Nephron (organoid): ENCODE measurements around the gene GNG2.

ENCODE experiments used
- H3K27ac Mint-ChIP-seq, 3 experiments: 2 replicates each; pipeline ENCODE4 v1.8.0; 2020; ENCODE audit warnings: mixed read lengths in 3 of 3, mild to moderate bottlenecking in 2 of 3, moderate library complexity in 1 of 3
- H3K27me3 Mint-ChIP-seq: 2 replicates; pipeline ENCODE4 v1.8.0; 2021; ENCODE audit warnings: low read depth, mild to moderate bottlenecking, moderate library complexity, mixed read lengths
- H3K36me3 Mint-ChIP-seq: 2 replicates; pipeline ENCODE4 v1.8.0; 2020; ENCODE audit warnings: low read depth, mixed read lengths
- H3K4me1 Mint-ChIP-seq: 2 replicates; pipeline ENCODE4 v1.8.0; 2020; ENCODE audit warnings: mixed read lengths
- H3K4me3 Mint-ChIP-seq, 3 experiments: 2 replicates each; pipeline ENCODE4 v1.8.0; 2020; ENCODE audit warnings: mild to moderate bottlenecking in 3 of 3, mixed read lengths in 3 of 3, moderate library complexity in 2 of 3
- H3K9me3 Mint-ChIP-seq: 2 replicates; pipeline ENCODE4 v1.8.0; 2020; ENCODE audit warnings: mixed read lengths
- TF ChIP-seq, protein P1 (sequence below), 3 experiments: fragments of 200-600 bp; sonication (generic); IDR thresholded peaks; one replicate each; pipeline ENCODE4 v1.5.0; 2021; ENCODE audit warnings: antibody characterized with exemption in 3 of 3; ENCODE audit not compliant: unreplicated experiment in 3 of 3

Gene GNG2

DNA sequence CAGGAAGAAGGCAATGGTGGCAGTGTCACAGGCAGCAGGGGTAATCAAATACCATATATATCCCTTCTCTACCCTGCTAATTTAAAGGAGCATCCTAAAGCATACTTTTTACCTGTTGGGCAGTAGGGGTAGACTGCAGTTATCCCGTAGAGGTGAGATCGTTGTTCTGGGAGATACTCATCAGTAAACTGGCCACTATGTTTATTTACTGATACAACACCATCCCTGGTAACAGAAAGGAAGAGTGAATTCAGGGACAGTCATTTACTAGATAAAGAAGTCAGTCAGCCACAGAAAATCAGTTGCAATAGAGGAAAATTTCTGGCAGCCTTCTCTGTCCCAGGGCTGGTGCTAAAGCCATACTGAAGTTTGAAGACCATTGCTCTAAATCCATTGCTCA lies 145.2 kb downstream of the GNG2 start:
- Mint-ChIP-seq H3K36me3 (peaks cover 76% of the 10 kb centered on the region), H3K9me3 (no peaks in the 10 kb centered on the region), H3K4me1 (peaks cover 2% of the 10 kb centered on the region), H3K27me3 (no peaks in the 10 kb centered on the region), H3K27ac (no peak overlapping the region), H3K4me3 (no peak overlapping the region)
- TF ChIP-seq, protein P1, sequence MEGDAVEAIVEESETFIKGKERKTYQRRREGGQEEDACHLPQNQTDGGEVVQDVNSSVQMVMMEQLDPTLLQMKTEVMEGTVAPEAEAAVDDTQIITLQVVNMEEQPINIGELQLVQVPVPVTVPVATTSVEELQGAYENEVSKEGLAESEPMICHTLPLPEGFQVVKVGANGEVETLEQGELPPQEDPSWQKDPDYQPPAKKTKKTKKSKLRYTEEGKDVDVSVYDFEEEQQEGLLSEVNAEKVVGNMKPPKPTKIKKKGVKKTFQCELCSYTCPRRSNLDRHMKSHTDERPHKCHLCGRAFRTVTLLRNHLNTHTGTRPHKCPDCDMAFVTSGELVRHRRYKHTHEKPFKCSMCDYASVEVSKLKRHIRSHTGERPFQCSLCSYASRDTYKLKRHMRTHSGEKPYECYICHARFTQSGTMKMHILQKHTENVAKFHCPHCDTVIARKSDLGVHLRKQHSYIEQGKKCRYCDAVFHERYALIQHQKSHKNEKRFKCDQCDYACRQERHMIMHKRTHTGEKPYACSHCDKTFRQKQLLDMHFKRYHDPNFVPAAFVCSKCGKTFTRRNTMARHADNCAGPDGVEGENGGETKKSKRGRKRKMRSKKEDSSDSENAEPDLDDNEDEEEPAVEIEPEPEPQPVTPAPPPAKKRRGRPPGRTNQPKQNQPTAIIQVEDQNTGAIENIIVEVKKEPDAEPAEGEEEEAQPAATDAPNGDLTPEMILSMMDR (IDR thresholded peaks at IDR 0.05; ENCODE audit: unreplicated experiment in 3 of 3), result no peak

DNA sequence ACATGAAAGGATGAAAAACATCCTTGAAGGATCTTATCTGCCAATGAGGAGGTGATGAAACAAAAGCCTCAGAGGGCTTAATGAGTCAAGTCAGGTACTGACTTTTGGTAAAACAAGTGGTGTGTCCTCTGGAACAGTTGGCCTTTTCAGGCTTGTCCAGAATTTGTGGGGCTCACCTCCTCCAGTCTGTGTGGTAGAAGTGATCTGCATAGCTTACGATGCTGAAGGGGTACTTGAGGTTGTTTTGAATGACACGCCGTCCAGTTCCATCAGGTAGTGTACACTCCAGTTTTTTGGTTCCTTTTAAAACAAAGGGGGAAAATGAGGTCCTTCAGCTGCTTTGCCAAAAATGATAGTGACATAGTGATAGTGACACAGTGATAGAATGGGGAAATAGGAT lies 145.9 kb downstream of the GNG2 start:
- H3K4me1 Mint-ChIP-seq, result no peaks in the 10 kb centered on the region
- no peaks in the 10 kb centered on the region for H3K27me3 Mint-ChIP-seq
- H3K4me3 Mint-ChIP-seq, result no peak overlapping the region
- H3K27ac Mint-ChIP-seq, result no peak overlapping the region
- H3K36me3 Mint-ChIP-seq, result peaks cover 78% of the 10 kb centered on the region
- TF ChIP-seq, protein P1 (IDR thresholded peaks at IDR 0.05; ENCODE audit: unreplicated experiment in 3 of 3), result no peak
- H3K9me3 Mint-ChIP-seq, result no peaks in the 10 kb centered on the region

DNA sequence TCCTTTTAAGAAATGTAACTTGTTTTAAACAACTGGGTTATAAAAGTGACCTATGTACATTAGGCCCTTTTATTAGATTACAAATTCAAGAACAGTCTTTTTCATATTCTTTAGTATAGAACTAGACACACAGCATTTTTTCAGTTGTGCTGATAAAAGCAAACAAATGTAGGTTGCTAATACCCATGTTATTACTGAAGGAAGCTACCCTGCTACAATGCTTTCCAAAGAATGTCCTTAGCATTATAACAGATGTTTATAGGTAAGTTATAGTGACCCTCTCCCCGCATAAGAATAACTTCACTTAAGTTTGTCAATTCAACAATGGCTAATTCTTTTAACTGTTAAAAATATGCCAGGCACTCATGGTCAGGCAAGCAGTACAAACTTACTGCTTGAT lies 146.8 kb downstream of the GNG2 start:
- H3K4me3 Mint-ChIP-seq, result no peak overlapping the region
- no peaks in the 10 kb centered on the region for H3K27me3 Mint-ChIP-seq
- TF ChIP-seq, protein P1 (IDR thresholded peaks at IDR 0.05; ENCODE audit: unreplicated experiment in 3 of 3), result no peak
- no peaks in the 10 kb centered on the region for H3K9me3 Mint-ChIP-seq
- H3K4me1 Mint-ChIP-seq, result no peaks in the 10 kb centered on the region
- no peak overlapping the region for H3K27ac Mint-ChIP-seq
- H3K36me3 Mint-ChIP-seq, result peaks cover 79% of the 10 kb centered on the region

DNA sequence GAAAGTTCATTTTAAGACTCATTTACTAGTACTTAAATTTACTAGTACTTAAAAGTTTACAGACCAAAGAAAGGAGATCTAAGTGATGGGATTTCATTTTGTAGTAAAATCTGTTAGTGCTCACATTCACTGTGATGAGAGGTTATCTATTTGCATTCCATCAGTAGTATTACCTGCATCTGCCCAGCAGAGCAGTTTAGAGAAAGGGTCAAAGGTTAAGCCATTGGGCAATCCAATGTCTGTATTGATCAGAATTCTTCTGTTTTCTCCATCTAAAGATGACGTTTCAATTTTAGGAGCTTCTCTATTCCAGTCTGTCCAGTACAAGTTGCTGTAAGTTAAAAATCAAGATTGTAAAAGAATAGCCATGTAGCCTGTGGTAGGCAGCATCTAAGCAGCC lies 147.2 kb downstream of the GNG2 start:
- TF ChIP-seq, protein P1 (IDR thresholded peaks at IDR 0.05; ENCODE audit: unreplicated experiment in 3 of 3), result no peak
- Mint-ChIP-seq H3K9me3 (no peaks in the 10 kb centered on the region), H3K27ac (no peak overlapping the region), H3K36me3 (peaks cover 76% of the 10 kb centered on the region), H3K4me3 (no peak overlapping the region), H3K4me1 (no peaks in the 10 kb centered on the region), H3K27me3 (no peaks in the 10 kb centered on the region)

DNA sequence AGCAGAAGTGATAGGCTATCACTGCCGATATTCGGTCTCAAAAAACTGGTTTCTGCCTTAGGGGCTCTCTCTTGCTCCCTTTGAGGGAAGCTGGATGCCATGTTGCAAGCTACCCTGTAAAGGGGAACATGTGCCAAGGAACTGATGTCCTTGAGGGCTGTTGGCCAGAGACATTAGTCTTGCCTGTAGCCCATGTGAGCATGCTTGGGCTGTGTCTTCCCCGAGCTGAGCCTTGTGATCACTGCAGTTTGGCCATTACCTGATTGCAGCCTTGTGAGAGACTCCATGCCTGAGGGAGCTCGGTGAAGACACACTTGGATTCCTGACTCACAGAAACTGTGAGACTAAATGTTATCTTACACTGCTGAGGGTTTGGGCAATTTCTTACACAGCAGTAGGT lies 147.7 kb downstream of the GNG2 start:
- peaks cover 73% of the 10 kb centered on the region for H3K36me3 Mint-ChIP-seq
- no peak overlapping the region for H3K27ac Mint-ChIP-seq
- H3K9me3 Mint-ChIP-seq, result no peaks in the 10 kb centered on the region
- H3K4me1 Mint-ChIP-seq, result no peaks in the 10 kb centered on the region
- H3K27me3 Mint-ChIP-seq, result no peaks in the 10 kb centered on the region
- no peak overlapping the region for H3K4me3 Mint-ChIP-seq
- TF ChIP-seq, protein P1 (IDR thresholded peaks at IDR 0.05; ENCODE audit: unreplicated experiment in 3 of 3), result no peak

DNA sequence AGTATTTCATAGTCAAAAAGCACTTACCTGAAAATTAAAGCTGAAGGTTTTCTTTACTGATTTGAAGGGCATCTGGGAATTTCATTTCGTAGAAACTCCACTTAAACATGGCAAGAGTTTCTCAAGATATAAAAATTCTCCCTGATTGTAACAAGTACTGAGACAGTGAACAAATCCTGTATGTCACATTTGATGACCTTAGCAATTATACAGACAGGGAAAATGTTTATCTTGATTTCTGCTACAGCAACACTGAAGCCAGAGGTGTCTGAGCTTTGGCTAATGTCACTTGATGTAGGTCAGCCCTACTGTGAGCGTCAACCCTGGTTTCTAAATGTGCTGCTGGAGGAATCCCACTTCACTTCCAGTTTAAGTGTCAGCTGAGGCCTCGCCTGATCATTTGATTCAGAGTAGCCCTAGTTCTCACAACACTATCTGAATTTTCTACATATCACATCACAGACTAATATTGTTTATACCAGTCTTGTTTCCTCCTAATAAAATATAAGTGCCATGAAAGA lies 149.8 kb downstream of the GNG2 start:
- TF ChIP-seq, protein P1 (IDR thresholded peaks at IDR 0.05; ENCODE audit: unreplicated experiment in 3 of 3), result no peak
- Mint-ChIP-seq H3K36me3 (peaks cover 76% of the 10 kb centered on the region), H3K4me3 (no peak overlapping the region), H3K27ac (no peak overlapping the region), H3K4me1 (no peaks in the 10 kb centered on the region), H3K9me3 (no peaks in the 10 kb centered on the region), H3K27me3 (no peaks in the 10 kb centered on the region)
